GM12891 (cell line): ENCODE results near the gene GABRG1.

Experiments
- DNase-seq: peaks from one replicate; pipeline ENCODE4 v3.0.0; 2011; ENCODE audit warnings: low spot score; ENCODE audit not compliant: insufficient read length
- FAIRE-seq: peaks from 2 replicates; lab custom pipeline; 2011; peaks lifted over from hg19 to GRCh38; lab: Jason Lieb, UNC
- PAX5 ChIP-seq: IDR thresholded peaks from 2 replicates; pipeline ENCODE4 v1.6.1; 2011; ENCODE audit warnings: low read length, moderate library complexity, mild to moderate bottlenecking; ENCODE audit not compliant: insufficient read depth, severe bottlenecking
- POLR2A ChIP-seq: IDR thresholded peaks from 2 replicates; pipeline ENCODE4 v1.6.1; 2011; ENCODE audit warnings: low read depth, low read length, control low read depth
- POLR2AphosphoS5 ChIP-seq: IDR thresholded peaks from 2 replicates; pipeline ENCODE4 v1.6.1; 2011; ENCODE audit warnings: low read depth, low read length, control low read depth
- POU2F2 ChIP-seq: IDR thresholded peaks from 2 replicates; pipeline ENCODE4 v1.6.1; 2011; ENCODE audit warnings: low read depth, mild to moderate bottlenecking, control low read depth, low read length, moderate library complexity
- SPI1 ChIP-seq: IDR thresholded peaks from 2 replicates; pipeline ENCODE4 v1.6.1; 2011; ENCODE audit warnings: low read depth, low read length, control low read depth
- TAF1 ChIP-seq: IDR thresholded peaks from 2 replicates; pipeline ENCODE4 v1.6.1; 2011; ENCODE audit warnings: low read depth, low read length, control low read depth

Gene GABRG1

GRCh38 chr4:45992728-45993127 lies 131.1 kb downstream of the GABRG1 start:
- DNase-seq (no peak), FAIRE-seq (no peak)
- TF ChIP-seq TAF1: no peak

- FAIRE-seq (no peak), DNase-seq (no peak)
- TF ChIP-seq POLR2A: no peak
- TF ChIP-seq PAX5: no peak
- no peak for TF ChIP-seq TAF1
- TF ChIP-seq POU2F2: no peak
- TF ChIP-seq SPI1: no peak
- TF ChIP-seq POLR2AphosphoS5: no peak
Measured at GRCh38 chr4:45989775-45990174, 134.1 kb downstream of the GABRG1 start.

GRCh38 chr4:45987858-45988257 lies 136.0 kb downstream of the GABRG1 start:
- DNase-seq: no peak
- no peak for FAIRE-seq
- TF ChIP-seq POLR2A (no peak), PAX5 (no peak), POLR2AphosphoS5 (no peak), TAF1 (no peak), SPI1 (no peak), POU2F2 (no peak)
